Activated CD4-positive, alpha-beta T cell treated with anti-CD3 and anti-CD28 coated beads, Interleukin-2, amount 10 ng/mL, durations not matched to agents 7 days and 5 days (primary cell): Measurements from ENCODE around the gene DMD. TPM values are rescaled to one million over a fixed set of nuclear protein-coding genes. Genes with fewer than 3 reads are reported as not detected.

Experiments
- CTCF ChIA-PET: fragments of 350-600 bp; sonication (Branson Sonifier 250); formaldehyde crosslinking; loops from one replicate; lab custom pipeline; 2021; ENCODE audit warnings: antibody characterized with exemption; lab: Charles Lee
- POLR2A ChIA-PET: fragments of 350-600 bp; sonication (Branson Sonifier 250); formaldehyde crosslinking; loops from one replicate; lab custom pipeline; 2021; ENCODE audit warnings: antibody characterized with exemption; lab: Charles Lee
- DNase-seq: peaks from one replicate; pipeline ENCODE4 v3.0.0-alpha.2; 2020
- H3K27ac Mint-ChIP-seq: one replicate; pipeline ENCODE4 v1.8.0; 2021; ENCODE audit warnings: mild to moderate bottlenecking, moderate library complexity, mixed read lengths
- H3K27me3 Mint-ChIP-seq: one replicate; pipeline ENCODE4 v1.8.0; 2021; ENCODE audit warnings: mixed read lengths
- H3K36me3 Mint-ChIP-seq: one replicate; pipeline ENCODE4 v1.8.0; 2021; ENCODE audit warnings: low read depth, mixed read lengths
- H3K4me1 Mint-ChIP-seq: one replicate; pipeline ENCODE4 v1.8.0; 2021; ENCODE audit warnings: mixed read lengths
- H3K4me3 Mint-ChIP-seq: one replicate; pipeline ENCODE4 v1.8.0; 2021; ENCODE audit warnings: mild to moderate bottlenecking, moderate library complexity, mixed read lengths
- H3K9me3 Mint-ChIP-seq: one replicate; pipeline ENCODE4 v1.8.0; 2021; ENCODE audit warnings: mixed read lengths
- microRNA-seq: library from miRNA; unstranded; fragments of <30 nt; microRNA quantifications from one replicate; pipeline ENCODE4 v1.2.0, GENCODE V29; 2021; ENCODE audit warnings: borderline microRNAs expressed, borderline replicate concordance
- total RNA-seq, 2 experiments: library from RNA; stranded (reverse); gene quantifications; one replicate each; pipeline ENCODE4 v1.2.3, GENCODE V29; 2021

Gene DMD
- total RNA-seq, 2 experiments from 2014 or later = 0.57 to 0.83 TPM

GRCh38 chrX:31070057-31070468, 2141.3 kb downstream of the DMD start:
- DNase-seq = no peak
- Mint-ChIP-seq H3K36me3 (no peaks in the 10 kb centered on the region), H3K27me3 (no peaks in the 10 kb centered on the region), H3K4me1 (peaks cover 4% of the 10 kb centered on the region), H3K9me3 (peaks cover 6% of the 10 kb centered on the region), H3K27ac (no peak overlapping the region), H3K4me3 (no peak overlapping the region)
- ChIA-PET CTCF (interaction anchor here (2.4 kb wide), 1 partner anchor 31 kb away, joined by 6 read pairs; no protein-coding TSS in a partner anchor), POLR2A (interaction anchor here (0.5 kb wide), 1 partner anchor 138 kb away, joined by 3 read pairs; no protein-coding TSS in a partner anchor)

Small RNA genes within 50 kb of the gene (microRNA-seq; reads per million reads assigned to microRNA genes)
- not detected for gene MIR3915
- not detected for gene MIR548F5
